GM18909 (cell line): ENCODE data around the gene APOBEC3B.
A peak's percentile ranks its signal among the peaks of the same experiment; 100 is the strongest.
"Not testable (repeated sequence)": the region's sequence is repeated elsewhere in the genome, so short reads cannot be mapped to it uniquely, and the experiment has no call there.

ENCODE experiments used
- ATAC-seq: cut with Tn5 transposase; IDR thresholded peaks from one replicate; pipeline ENCODE4 v1.9.1; 2021; ENCODE audit warnings: mild to moderate bottlenecking; ENCODE audit not compliant: unreplicated experiment, poor library complexity

APOBEC3B gene

GRCh38 chr22:38981992-38982927 is at the start of gene APOBEC3B:
TSS of gene APOBEC3B (plus strand) at chr22:38982347. CDS start at chr22:38982454, 107 bp downstream.
- ATAC-seq: peak; percentile 57

- no peak for ATAC-seq
Measured at GRCh38 chr22:38935023-38935422, 47.1 kb upstream of the APOBEC3B start.

- no peak for ATAC-seq
Measured at GRCh38 chr22:38935616-38936015, 46.5 kb upstream of the APOBEC3B start.

- no peak for ATAC-seq
Measured at GRCh38 chr22:38936562-38936961, 45.6 kb upstream of the APOBEC3B start.

- no peak for ATAC-seq
Measured at GRCh38 chr22:38937036-38937435, 45.1 kb upstream of the APOBEC3B start.

GRCh38 chr22:38937541-38937940 is 44.6 kb upstream of the APOBEC3B start:
- no peak for ATAC-seq

- ATAC-seq: no peak
Measured at GRCh38 chr22:38938221-38938620, 43.9 kb upstream of the APOBEC3B start.

GRCh38 chr22:38938925-38939324 is 43.2 kb upstream of the APOBEC3B start:
- ATAC-seq: no peak

GRCh38 chr22:38940811-38941384 is 41.2 kb upstream of the APOBEC3B start:
- no peak for ATAC-seq

- no peak for ATAC-seq
Measured at GRCh38 chr22:38941488-38941987, 40.6 kb upstream of the APOBEC3B start.

- no peak for ATAC-seq
Measured at GRCh38 chr22:38942702-38943101, 39.4 kb upstream of the APOBEC3B start.

GRCh38 chr22:38943201-38943600 is 38.9 kb upstream of the APOBEC3B start:
- ATAC-seq: no peak

- ATAC-seq: no peak
Measured at GRCh38 chr22:38943882-38944281, 38.3 kb upstream of the APOBEC3B start.

GRCh38 chr22:38944653-38945052 is 37.5 kb upstream of the APOBEC3B start:
- no peak for ATAC-seq

GRCh38 chr22:38945706-38946338 is 36.3 kb upstream of the APOBEC3B start:
- not testable (repeated sequence) for ATAC-seq

- no peak for ATAC-seq
Measured at GRCh38 chr22:38946771-38947170, 35.4 kb upstream of the APOBEC3B start.

- ATAC-seq: no peak
Measured at GRCh38 chr22:38947321-38948140, 34.6 kb upstream of the APOBEC3B start.

- no peak for ATAC-seq
Measured at GRCh38 chr22:38948181-38948940, 33.8 kb upstream of the APOBEC3B start.

- ATAC-seq: no peak
Measured at GRCh38 chr22:38949889-38950405, 32.2 kb upstream of the APOBEC3B start.
